ENCODE results near the gene PPIL1. TPM values are rescaled to one million over a fixed set of nuclear protein-coding genes. Genes with fewer than 3 reads are reported as not detected.

PPIL1 gene
- polyA plus RNA-seq, 2 of the 4 experiments (the other 2 are of a cell fraction), result 42.6 to 60.0 TPM

DNA sequence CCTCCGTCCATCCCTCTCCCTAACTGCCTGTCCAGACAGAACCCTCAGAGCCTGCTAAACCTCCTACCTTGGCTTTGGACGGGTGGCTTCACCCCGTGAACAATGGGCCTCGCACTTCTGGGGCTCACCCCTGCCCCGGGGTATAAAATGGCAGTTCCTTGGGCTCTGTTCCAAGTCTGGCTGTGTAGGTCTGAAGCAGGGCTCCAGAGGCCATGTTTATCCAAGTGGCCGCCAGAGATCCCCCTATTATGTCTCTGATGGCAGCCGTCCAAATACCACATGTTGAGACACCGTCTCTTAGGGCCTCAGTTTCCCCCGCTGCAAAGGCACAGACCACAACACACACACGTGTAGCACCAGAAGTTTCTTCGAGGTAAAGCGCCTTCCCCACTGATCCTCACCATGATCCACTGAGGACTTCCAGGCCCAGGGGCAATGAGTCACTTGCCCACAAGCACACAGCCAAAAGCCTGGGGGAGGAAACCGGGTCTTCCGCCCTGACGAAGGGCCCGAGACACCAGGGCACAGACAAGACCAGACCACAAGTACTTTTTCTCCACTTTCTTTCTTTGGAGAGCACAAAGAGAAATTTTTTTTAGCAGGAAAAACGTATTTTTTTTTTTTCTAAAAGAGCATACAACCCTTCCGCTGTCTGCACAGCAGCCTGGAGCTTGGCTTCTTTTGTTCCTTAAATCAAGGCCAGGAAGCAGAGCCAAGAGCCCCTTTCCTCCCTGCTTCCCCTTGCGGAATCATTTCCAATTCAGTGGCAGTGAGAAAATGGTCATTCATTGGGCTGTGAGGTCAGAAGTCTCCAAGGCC is 47.1 kb downstream of the PPIL1 start:
- CTCF ChIA-PET, result interaction anchor here (0.7 to 1.1 kb wide), 3 partner anchors 9 to 45 kb away, joined by 3 read pairs; no protein-coding TSS in a partner anchor
- no peak overlapping the region for H3K4me3 ChIP-seq
- H3K9me3 ChIP-seq, result no peaks in the 10 kb centered on the region
- POLR2A ChIA-PET, result no interaction called here
- H3K4me1 ChIP-seq, result no peaks in the 10 kb centered on the region
- no peak overlapping the region for H3K27ac ChIP-seq
- ATAC-seq, result no peak
- FAIRE-seq, result no peak
- WGBS (ENCODE audit: missing lambda C conversion rate), result 70% methylated on average over 19 of the region's 19 CpGs
- TF ChIP-seq ESRRA (IDR thresholded peaks at IDR 0.05; ENCODE audit: borderline replicate concordance, low read length), result no peak
- TF ChIP-seq EHF (CRISPR knock-in tag; IDR thresholded peaks at IDR 0.05), result no peak
- no peak for TF ChIP-seq HOXA7 (CRISPR knock-in tag; IDR thresholded peaks at IDR 0.05)
- TF ChIP-seq ZFP36 (IDR thresholded peaks at IDR 0.05; ENCODE audit: borderline replicate concordance, partially characterized antibody), result no peak
- TF ChIP-seq NPAS2 (CRISPR knock-in tag; IDR thresholded peaks at IDR 0.05; ENCODE audit: borderline replicate concordance), result no peak
- no peak for TF ChIP-seq EP300 (IDR thresholded peaks at IDR 0.05)
- no peak for TF ChIP-seq MYC (IDR thresholded peaks at IDR 0.05; ENCODE audit: borderline replicate concordance, low read length)
- no peak for TF ChIP-seq HOXB13 (CRISPR knock-in tag; IDR thresholded peaks at IDR 0.05; ENCODE audit: low read depth)
- TF ChIP-seq FOSB (CRISPR knock-in tag; IDR thresholded peaks at IDR 0.05), result no peak
- no peak for DNase-seq (ENCODE audit: low read depth in 1 of 2, low spot score in 1 of 2)
- H3K4me2 ChIP-seq, result no peak overlapping the region

DNA sequence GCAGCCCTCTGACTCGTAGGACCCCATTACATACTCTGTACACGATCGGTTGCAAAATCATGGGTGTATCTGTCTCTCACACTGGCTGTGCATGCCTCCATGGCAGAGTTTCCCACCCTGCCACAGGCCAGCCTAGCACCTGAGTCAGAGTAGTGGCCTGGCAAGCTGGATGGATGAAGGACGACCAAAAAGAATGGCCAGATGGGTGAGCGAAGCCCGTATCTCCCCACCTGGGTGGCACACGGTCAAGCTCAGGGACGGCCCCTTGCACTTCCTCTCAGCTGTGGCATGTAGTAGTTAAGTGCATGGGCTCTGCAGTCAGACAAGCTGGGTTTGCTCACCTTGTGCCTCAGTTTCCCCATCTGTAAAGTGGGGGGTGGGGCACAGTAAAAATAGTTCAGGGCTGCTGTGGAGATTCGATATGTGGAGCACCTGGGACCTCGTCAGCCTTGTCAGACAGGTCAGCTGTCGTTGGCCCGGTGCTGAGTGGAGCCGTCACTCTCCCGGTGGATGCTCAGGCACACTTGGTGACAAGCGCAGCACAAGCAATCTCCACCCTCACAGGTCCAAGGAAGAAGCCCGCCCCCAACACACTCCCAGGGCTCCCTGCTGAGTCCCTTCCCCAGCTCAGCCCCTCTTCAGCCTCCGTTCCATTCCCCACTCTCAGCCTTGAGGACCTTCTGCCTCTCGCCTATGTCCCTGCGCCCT is 47.9 kb downstream of the PPIL1 start:
- POLR2A ChIA-PET, result no interaction called here
- H3K4me3 ChIP-seq, result no peak overlapping the region
- H3K9me3 ChIP-seq, result no peaks in the 10 kb centered on the region
- ATAC-seq (no peak), DNase-seq (ENCODE audit: low read depth in 1 of 2, low spot score in 1 of 2) (no peak), FAIRE-seq (no peak)
- TF ChIP-seq JUNB (IDR thresholded peaks at IDR 0.05) (no peak), MAZ (IDR thresholded peaks at IDR 0.05; ENCODE audit: borderline replicate concordance, low read depth, low read length) (no peak), RAD21 (conservative IDR thresholded peaks at IDR 0.05 in 1 of 2, IDR thresholded peaks at IDR 0.05 in 1 of 2) (no peak), SMC3 (IDR thresholded peaks at IDR 0.05) (no peak), EHMT2 (IDR thresholded peaks at IDR 0.05; ENCODE audit: low read depth) (no peak), NR3C1 (IDR thresholded peaks at IDR 0.05) (no peak), ZC3H11A (IDR thresholded peaks at IDR 0.05) (no peak), BHLHE40 (IDR thresholded peaks at IDR 0.05; ENCODE audit: low read depth, low read length) (no peak), CBX8 (IDR thresholded peaks at IDR 0.05) (no peak)
- TF ChIP-seq, protein P1, sequence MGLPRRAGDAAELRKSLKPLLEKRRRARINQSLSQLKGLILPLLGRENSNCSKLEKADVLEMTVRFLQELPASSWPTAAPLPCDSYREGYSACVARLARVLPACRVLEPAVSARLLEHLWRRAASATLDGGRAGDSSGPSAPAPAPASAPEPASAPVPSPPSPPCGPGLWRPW (IDR thresholded peaks at IDR 0.05), result no peak
- TF ChIP-seq, protein P2, sequence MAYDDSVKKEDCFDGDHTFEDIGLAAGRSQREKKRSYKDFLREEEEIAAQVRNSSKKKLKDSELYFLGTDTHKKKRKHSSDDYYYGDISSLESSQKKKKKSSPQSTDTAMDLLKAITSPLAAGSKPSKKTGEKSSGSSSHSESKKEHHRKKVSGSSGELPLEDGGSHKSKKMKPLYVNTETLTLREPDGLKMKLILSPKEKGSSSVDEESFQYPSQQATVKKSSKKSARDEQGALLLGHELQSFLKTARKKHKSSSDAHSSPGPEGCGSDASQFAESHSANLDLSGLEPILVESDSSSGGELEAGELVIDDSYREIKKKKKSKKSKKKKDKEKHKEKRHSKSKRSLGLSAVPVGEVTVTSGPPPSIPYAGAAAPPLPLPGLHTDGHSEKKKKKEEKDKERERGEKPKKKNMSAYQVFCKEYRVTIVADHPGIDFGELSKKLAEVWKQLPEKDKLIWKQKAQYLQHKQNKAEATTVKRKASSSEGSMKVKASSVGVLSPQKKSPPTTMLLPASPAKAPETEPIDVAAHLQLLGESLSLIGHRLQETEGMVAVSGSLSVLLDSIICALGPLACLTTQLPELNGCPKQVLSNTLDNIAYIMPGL (CRISPR knock-in tag; IDR thresholded peaks at IDR 0.05; ENCODE audit: borderline replicate concordance), result no peak
- whole genome bisulfite sequencing (ENCODE audit: missing lambda C conversion rate), result 78% methylated on average over 17 of the region's 19 CpGs
- H3K27ac ChIP-seq, result no peak overlapping the region
- no peaks in the 10 kb centered on the region for H3K4me1 ChIP-seq
- H3K4me2 ChIP-seq, result no peak overlapping the region
- CTCF ChIA-PET, result interaction anchor here (0.9 to 1.5 kb wide), 3 partner anchors 10 to 67 kb away, joined by 3 to 5 read pairs (median 3); no protein-coding TSS in a partner anchor

DNA sequence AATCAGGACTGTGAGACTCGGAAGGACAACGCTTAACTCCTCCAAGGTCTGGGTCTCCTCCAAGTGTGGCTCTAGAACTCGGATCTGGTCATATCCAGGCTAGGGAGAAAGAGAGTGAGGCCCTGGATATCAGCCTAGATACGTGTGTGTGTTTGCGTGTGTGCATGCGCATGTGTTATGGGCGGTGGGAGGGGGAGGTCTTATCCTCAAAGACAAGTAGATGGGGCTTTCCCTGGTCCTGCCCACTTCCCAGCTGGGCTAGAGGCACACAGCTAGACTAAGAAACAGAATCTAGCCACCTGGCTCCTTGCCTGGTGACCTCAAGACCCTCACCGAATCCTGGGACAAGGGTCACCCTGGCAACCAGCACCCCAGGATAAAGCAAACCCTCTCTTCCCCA is 48.6 kb downstream of the PPIL1 start:
- no peak overlapping the region for H3K4me2 ChIP-seq
- H3K4me1 ChIP-seq, result no peaks in the 10 kb centered on the region
- no peaks in the 10 kb centered on the region for H3K9me3 ChIP-seq
- ATAC-seq, result no peak
- DNase-seq (ENCODE audit: low read depth in 1 of 2, low spot score in 1 of 2), result no peak
- no peak for FAIRE-seq
- no peak overlapping the region for H3K4me3 ChIP-seq
- WGBS (ENCODE audit: missing lambda C conversion rate), result 73% methylated on average over 8 of the region's 8 CpGs
- ChIA-PET POLR2A (no interaction called here), CTCF (interaction anchor here (0.5 to 1.5 kb wide), 5 partner anchors 11 to 353 kb away, joined by 3 to 5 read pairs (median 3); no protein-coding TSS in a partner anchor)
- H3K27ac ChIP-seq, result no peak overlapping the region
- TF ChIP-seq HDAC2 (IDR thresholded peaks at IDR 0.05), result no peak
- no peak for TF ChIP-seq EHF (CRISPR knock-in tag; IDR thresholded peaks at IDR 0.05)
- no peak for TF ChIP-seq NR3C1 (IDR thresholded peaks at IDR 0.05)
- TF ChIP-seq SMC3 (IDR thresholded peaks at IDR 0.05), result no peak
- TF ChIP-seq RARB (CRISPR knock-in tag; IDR thresholded peaks at IDR 0.05), result no peak
- no peak for TF ChIP-seq FOSB (CRISPR knock-in tag; IDR thresholded peaks at IDR 0.05)
- TF ChIP-seq, protein P3, sequence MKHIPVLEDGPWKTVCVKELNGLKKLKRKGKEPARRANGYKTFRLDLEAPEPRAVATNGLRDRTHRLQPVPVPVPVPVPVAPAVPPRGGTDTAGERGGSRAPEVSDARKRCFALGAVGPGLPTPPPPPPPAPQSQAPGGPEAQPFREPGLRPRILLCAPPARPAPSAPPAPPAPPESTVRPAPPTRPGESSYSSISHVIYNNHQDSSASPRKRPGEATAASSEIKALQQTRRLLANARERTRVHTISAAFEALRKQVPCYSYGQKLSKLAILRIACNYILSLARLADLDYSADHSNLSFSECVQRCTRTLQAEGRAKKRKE (CRISPR knock-in tag; IDR thresholded peaks at IDR 0.05; ENCODE audit: low read depth), result no peak
- TF ChIP-seq BHLHE40 (IDR thresholded peaks at IDR 0.05; ENCODE audit: low read depth, low read length), result no peak
- TF ChIP-seq ESRRA (IDR thresholded peaks at IDR 0.05; ENCODE audit: borderline replicate concordance, low read length), result no peak
- TF ChIP-seq, protein P4, sequence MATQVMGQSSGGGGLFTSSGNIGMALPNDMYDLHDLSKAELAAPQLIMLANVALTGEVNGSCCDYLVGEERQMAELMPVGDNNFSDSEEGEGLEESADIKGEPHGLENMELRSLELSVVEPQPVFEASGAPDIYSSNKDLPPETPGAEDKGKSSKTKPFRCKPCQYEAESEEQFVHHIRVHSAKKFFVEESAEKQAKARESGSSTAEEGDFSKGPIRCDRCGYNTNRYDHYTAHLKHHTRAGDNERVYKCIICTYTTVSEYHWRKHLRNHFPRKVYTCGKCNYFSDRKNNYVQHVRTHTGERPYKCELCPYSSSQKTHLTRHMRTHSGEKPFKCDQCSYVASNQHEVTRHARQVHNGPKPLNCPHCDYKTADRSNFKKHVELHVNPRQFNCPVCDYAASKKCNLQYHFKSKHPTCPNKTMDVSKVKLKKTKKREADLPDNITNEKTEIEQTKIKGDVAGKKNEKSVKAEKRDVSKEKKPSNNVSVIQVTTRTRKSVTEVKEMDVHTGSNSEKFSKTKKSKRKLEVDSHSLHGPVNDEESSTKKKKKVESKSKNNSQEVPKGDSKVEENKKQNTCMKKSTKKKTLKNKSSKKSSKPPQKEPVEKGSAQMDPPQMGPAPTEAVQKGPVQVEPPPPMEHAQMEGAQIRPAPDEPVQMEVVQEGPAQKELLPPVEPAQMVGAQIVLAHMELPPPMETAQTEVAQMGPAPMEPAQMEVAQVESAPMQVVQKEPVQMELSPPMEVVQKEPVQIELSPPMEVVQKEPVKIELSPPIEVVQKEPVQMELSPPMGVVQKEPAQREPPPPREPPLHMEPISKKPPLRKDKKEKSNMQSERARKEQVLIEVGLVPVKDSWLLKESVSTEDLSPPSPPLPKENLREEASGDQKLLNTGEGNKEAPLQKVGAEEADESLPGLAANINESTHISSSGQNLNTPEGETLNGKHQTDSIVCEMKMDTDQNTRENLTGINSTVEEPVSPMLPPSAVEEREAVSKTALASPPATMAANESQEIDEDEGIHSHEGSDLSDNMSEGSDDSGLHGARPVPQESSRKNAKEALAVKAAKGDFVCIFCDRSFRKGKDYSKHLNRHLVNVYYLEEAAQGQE (IDR thresholded peaks at IDR 0.05), result no peak
- TF ChIP-seq, protein P5, sequence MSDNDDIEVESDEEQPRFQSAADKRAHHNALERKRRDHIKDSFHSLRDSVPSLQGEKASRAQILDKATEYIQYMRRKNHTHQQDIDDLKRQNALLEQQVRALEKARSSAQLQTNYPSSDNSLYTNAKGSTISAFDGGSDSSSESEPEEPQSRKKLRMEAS (IDR thresholded peaks at IDR 0.05), result no peak
- no peak for TF ChIP-seq EP300 (IDR thresholded peaks at IDR 0.05)

All from A549 (cell line).